Neuronal stem cell (in vitro differentiated cells): ENCODE results near the gene RASL11B.

Experiments
- DNase-seq: peaks from one replicate; pipeline ENCODE4 v3.0.0-alpha.2; 2013; ENCODE audit warnings: low spot score
- H2AFZ ChIP-seq: one replicate; pipeline ENCODE4 v1.6.1; 2013; ENCODE audit warnings: mild to moderate bottlenecking, low read length, inconsistent platforms
- H2AK5ac ChIP-seq: 2 replicates; pipeline ENCODE4 v1.6.1; 2013; ENCODE audit warnings: low read depth, mild to moderate bottlenecking, inconsistent platforms, low read length, moderate library complexity, mixed read lengths
- H2BK120ac ChIP-seq: 2 replicates; pipeline ENCODE4 v1.6.1; 2013; ENCODE audit warnings: low read depth, mild to moderate bottlenecking, inconsistent platforms, low read length, moderate library complexity, mixed read lengths
- H2BK12ac ChIP-seq: one replicate; pipeline ENCODE4 v1.6.1; 2013; ENCODE audit warnings: low read length, inconsistent platforms
- H2BK15ac ChIP-seq: 2 replicates; pipeline ENCODE4 v1.6.1; 2013; ENCODE audit warnings: mild to moderate bottlenecking, low read length, inconsistent platforms, mixed read lengths
- H2BK5ac ChIP-seq: one replicate; pipeline ENCODE4 v1.6.1; 2013; ENCODE audit warnings: inconsistent platforms, mild to moderate bottlenecking, low read length, moderate library complexity
- H3K14ac ChIP-seq: one replicate; pipeline ENCODE4 v1.6.1; 2013; ENCODE audit warnings: low read length, inconsistent platforms
- H3K18ac ChIP-seq: 2 replicates; pipeline ENCODE4 v1.6.1; 2013; ENCODE audit warnings: low read length, inconsistent platforms
- H3K23ac ChIP-seq: 2 replicates; pipeline ENCODE4 v1.6.1; 2013; ENCODE audit warnings: low read depth, mild to moderate bottlenecking, mixed read lengths, low read length, inconsistent platforms; ENCODE audit not compliant: poor library complexity
- H3K27ac ChIP-seq: replicated peaks from 3 replicates; pipeline ENCODE4 v1.5.1; 2013; ENCODE audit warnings: low read length, inconsistent platforms
- H3K27me3 ChIP-seq, 3 experiments: 2 replicates each; pipeline ENCODE4 v1.6.1; 2013; ENCODE audit warnings: low read length in 3 of 3, mild to moderate bottlenecking in 2 of 3, inconsistent platforms in 1 of 3, low read depth in 1 of 3, mixed read lengths in 1 of 3, moderate library complexity in 1 of 3; ENCODE audit not compliant: control insufficient read depth in 3 of 3, insufficient read depth in 3 of 3
- H3K36me3 ChIP-seq, 2 donors: replicated peaks in 1 of 2; 2 replicates each; pipeline ENCODE4 v1.6.1; 2013; ENCODE audit warnings: low read length in 2 of 2; ENCODE audit not compliant: control insufficient read depth in 2 of 2, insufficient read depth in 2 of 2
- H3K4ac ChIP-seq: 2 replicates; pipeline ENCODE4 v1.6.1; 2013; ENCODE audit warnings: inconsistent platforms, mild to moderate bottlenecking, low read length, moderate library complexity
- H3K4me1 ChIP-seq, 2 donors: 1 replicate in 1 of 2; 2 replicates in 1 of 2; pipeline ENCODE4 v1.6.1; 2013; ENCODE audit warnings: low read length in 2 of 2, low read depth in 1 of 2; ENCODE audit not compliant: control insufficient read depth in 2 of 2, insufficient read depth in 1 of 2
- H3K4me2 ChIP-seq: one replicate; pipeline ENCODE4 v1.6.1; 2013; ENCODE audit warnings: mild to moderate bottlenecking, low read length, inconsistent platforms; ENCODE audit not compliant: insufficient read depth, poor library complexity, severe bottlenecking
- H3K4me3 ChIP-seq, 2 donors: 2 replicates each; pipeline ENCODE4 v1.5.1; 2013; ENCODE audit warnings: low read length in 2 of 2, mild to moderate bottlenecking in 2 of 2, inconsistent platforms in 1 of 2, moderate library complexity in 1 of 2
- H3K79me1 ChIP-seq: one replicate; pipeline ENCODE4 v1.6.1; 2013; ENCODE audit warnings: low read depth, mild to moderate bottlenecking, inconsistent platforms, low read length, moderate library complexity
- H3K9ac ChIP-seq: one replicate; pipeline ENCODE4 v1.6.1; 2013; ENCODE audit warnings: mild to moderate bottlenecking, low read depth, low read length, inconsistent platforms; ENCODE audit not compliant: poor library complexity
- H3K9me3 ChIP-seq, 2 donors: replicated peaks in 1 of 2; 2 replicates each; pipeline versions ENCODE3 to v1.6.1; 2013; ENCODE audit warnings: low read length in 2 of 2, mild to moderate bottlenecking in 2 of 2, inconsistent platforms in 1 of 2, low read depth in 1 of 2, mixed read lengths in 1 of 2, moderate library complexity in 1 of 2; ENCODE audit not compliant: control insufficient read depth in 2 of 2, insufficient read depth in 1 of 2
- H4K8ac ChIP-seq: one replicate; pipeline ENCODE4 v1.6.1; 2013; ENCODE audit warnings: low read depth, mild to moderate bottlenecking, inconsistent platforms, low read length, moderate library complexity
- H4K91ac ChIP-seq: one replicate; pipeline ENCODE4 v1.6.1; 2013; ENCODE audit warnings: low read length, low read depth, mild to moderate bottlenecking, inconsistent platforms; ENCODE audit not compliant: poor library complexity
- WGBS, 2 donors: extraction: QIAGEN DNeasy Blood & Tissue Kit; methylation state at CpG; one replicate each; pipeline ENCODE4 v1.1.7; 2013; ENCODE audit warnings: missing lambda C conversion rate in 2 of 2, mixed read lengths in 1 of 2; ENCODE audit not compliant: insufficient read length in 2 of 2, insufficient replicate concordance in 1 of 2; ENCODE audit errors: extremely low coverage in 2 of 2; 5-methylcytosine and 5-hydroxymethylcytosine counted together

RASL11B gene

DNA sequence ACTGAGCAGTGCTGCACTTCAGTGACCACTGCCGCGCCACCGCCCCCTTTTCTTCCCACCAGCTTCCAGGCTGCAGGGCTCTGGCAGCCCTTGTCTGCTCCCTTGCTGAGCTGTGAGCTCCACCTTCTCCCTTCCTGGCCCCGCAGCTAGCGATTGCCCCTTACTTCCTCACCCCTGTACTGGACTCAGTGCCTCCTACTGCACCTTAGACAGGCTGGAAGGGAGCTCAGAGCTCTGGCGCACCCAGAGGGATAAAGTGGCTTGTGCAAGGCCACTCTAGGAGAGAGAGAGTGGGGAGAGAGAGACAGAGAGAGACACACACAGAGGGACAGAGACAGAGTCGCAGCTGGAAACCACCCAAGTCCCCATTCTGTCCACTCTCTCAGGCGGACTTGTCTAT lies 6.0 kb downstream of the RASL11B start:
- Histone ChIP-seq H3K4me3 (no peak overlapping the region), H3K27ac (no peak overlapping the region), H3K4me2 (no peak overlapping the region), H2BK120ac (no peak overlapping the region), H4K91ac (no peak overlapping the region), H3K23ac (no peak overlapping the region), H2AK5ac (no peak overlapping the region), H2BK12ac (no peak overlapping the region), H3K9me3 (peaks cover 0 to 4% of the 10 kb centered on the region in 2 donors), H3K4me1 (peaks cover 5 to 8% of the 10 kb centered on the region in 2 donors), H2BK5ac (no peak overlapping the region), H3K79me1 (no peaks in the 10 kb centered on the region), H2AFZ (no peak overlapping the region), H3K9ac (no peak overlapping the region), H3K36me3 (peaks cover 13 to 41% of the 10 kb centered on the region in 2 donors), H3K14ac (no peak overlapping the region), H2BK15ac (no peak overlapping the region), H3K4ac (no peak overlapping the region), H3K27me3 (no peaks in the 10 kb centered on the region), H4K8ac (no peak overlapping the region), H3K18ac (no peak overlapping the region)
- WGBS, 2 donors, result no CpG with 5 or more reads among the region's 8 CpGs
- no peak for DNase-seq

DNA sequence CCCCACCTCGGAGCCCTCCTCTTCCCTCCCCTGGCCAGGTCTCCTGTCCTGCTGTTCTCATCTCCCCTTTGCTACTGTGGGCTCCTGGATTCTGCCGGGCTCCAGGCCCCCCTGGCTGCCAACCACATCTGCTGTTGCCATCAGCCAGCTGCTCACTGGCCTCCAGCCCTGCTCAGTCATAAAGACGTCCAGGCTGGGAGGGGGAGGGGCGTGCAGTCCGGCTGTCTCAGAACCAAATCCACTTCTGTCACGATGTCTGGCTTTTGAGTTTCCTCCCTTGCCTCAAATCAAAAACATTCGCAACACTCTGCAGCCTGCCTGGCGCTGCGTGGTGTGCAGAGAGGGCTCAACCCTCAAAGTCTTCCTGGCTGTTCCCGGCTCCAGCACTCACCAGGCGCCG lies 7.1 kb downstream of the RASL11B start:
- no peak overlapping the region for H4K8ac ChIP-seq

DNA sequence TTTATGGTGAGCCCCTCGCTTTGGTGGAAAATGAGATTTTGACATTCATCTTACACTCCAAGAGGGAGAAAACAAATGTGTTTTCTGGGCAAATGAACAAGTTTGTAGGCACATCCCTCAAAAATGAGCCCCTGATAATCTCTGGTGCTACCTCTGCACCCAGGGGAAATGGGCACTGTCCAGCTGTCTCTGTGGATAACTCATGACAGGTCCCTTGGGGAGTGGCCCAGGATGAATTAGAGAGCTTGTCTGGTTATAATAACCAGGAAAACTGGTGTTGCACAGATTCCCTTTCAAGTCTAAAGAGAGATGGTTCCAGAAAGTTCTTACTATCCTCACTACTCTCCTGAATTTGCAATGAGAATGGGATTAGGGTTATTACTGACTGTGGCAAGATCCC lies 7.5 kb downstream of the RASL11B start:
- no peak overlapping the region for H4K91ac ChIP-seq
- H2BK5ac ChIP-seq, result no peak overlapping the region
- no CpG with 5 or more reads among the region's 1 CpG for WGBS, 2 donors
- peaks cover 9 to 13% of the 10 kb centered on the region in 2 donors for H3K4me1 ChIP-seq
- no peak overlapping the region for H2AK5ac ChIP-seq
- no peak overlapping the region for H3K4me3 ChIP-seq
- H4K8ac ChIP-seq, result no peak overlapping the region
- H3K9ac ChIP-seq, result no peak overlapping the region
- no peak overlapping the region for H3K4ac ChIP-seq
- H3K36me3 ChIP-seq, result peaks cover 13 to 29% of the 10 kb centered on the region in 2 donors
- no peak overlapping the region for H3K4me2 ChIP-seq
- no peak overlapping the region for H3K14ac ChIP-seq
- no peaks in the 10 kb centered on the region for H3K27me3 ChIP-seq
- no peak overlapping the region for H2BK12ac ChIP-seq
- no peak overlapping the region for H3K18ac ChIP-seq
- peaks cover 0 to 4% of the 10 kb centered on the region in 2 donors for H3K9me3 ChIP-seq
- no peak overlapping the region for H2BK120ac ChIP-seq
- H3K23ac ChIP-seq, result peak overlapping the region; percentile 29
- DNase-seq, result no peak
- H3K79me1 ChIP-seq, result no peaks in the 10 kb centered on the region
- H2BK15ac ChIP-seq, result no peak overlapping the region
- no peak overlapping the region for H2AFZ ChIP-seq
- no peak overlapping the region for H3K27ac ChIP-seq

More for the DNA sequence above, 7.1 kb downstream of the RASL11B start:
- Histone ChIP-seq H2AFZ (no peak overlapping the region), H3K4me2 (no peak overlapping the region), H3K4ac (no peak overlapping the region), H3K9ac (no peak overlapping the region), H3K27ac (no peak overlapping the region), H3K18ac (peak overlapping the region; percentile 69), H2AK5ac (no peak overlapping the region), H2BK15ac (peak overlapping the region; percentile 20), H3K14ac (no peak overlapping the region), H4K91ac (no peak overlapping the region), H3K9me3 (peaks cover 0 to 4% of the 10 kb centered on the region in 2 donors), H3K27me3 (no peaks in the 10 kb centered on the region), H3K4me1 (peaks cover 9 to 13% of the 10 kb centered on the region in 2 donors), H3K36me3 (peaks cover 13 to 34% of the 10 kb centered on the region in 2 donors), H3K79me1 (no peaks in the 10 kb centered on the region), H3K23ac (peak overlapping the region; percentile 29), H3K4me3 (no peak overlapping the region), H2BK12ac (no peak overlapping the region), H2BK5ac (no peak overlapping the region), H2BK120ac (no peak overlapping the region)
- WGBS, 2 donors, result no CpG with 5 or more reads among the region's 12 CpGs
- no peak for DNase-seq

DNA sequence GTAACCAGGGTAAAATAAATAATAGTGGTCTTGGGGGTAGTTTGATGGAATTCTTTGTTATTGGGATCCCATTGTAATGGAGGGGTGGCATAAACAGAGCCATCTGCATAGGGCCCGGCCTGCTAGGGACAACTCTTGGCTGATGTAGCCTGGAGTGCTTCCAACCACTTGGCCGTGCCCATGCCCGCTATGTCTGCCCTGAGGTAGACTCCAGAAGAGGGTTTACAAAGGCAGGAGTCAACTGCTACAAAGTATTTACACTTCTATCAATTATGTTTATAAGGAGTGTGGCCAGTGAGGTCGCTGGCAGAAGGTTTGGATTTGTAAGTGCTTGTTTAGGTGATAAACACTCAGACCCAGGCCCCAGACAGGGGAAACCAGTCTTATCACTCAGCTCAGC lies 8.1 kb downstream of the RASL11B start:
- Histone ChIP-seq H3K27me3 (no peaks in the 10 kb centered on the region), H2BK15ac (no peak overlapping the region), H3K4me3 (no peak overlapping the region), H4K91ac (no peak overlapping the region), H3K9ac (no peak overlapping the region), H2BK5ac (no peak overlapping the region), H3K23ac (no peak overlapping the region), H3K9me3 (peaks cover 0 to 4% of the 10 kb centered on the region in 2 donors), H3K36me3 (peaks cover 8 to 23% of the 10 kb centered on the region in 2 donors), H3K4me2 (no peak overlapping the region), H3K27ac (no peak overlapping the region), H4K8ac (no peak overlapping the region), H3K4me1 (peaks cover 9 to 13% of the 10 kb centered on the region in 2 donors), H2BK120ac (no peak overlapping the region), H2AFZ (no peak overlapping the region), H2AK5ac (no peak overlapping the region), H2BK12ac (no peak overlapping the region), H3K14ac (no peak overlapping the region), H3K4ac (no peak overlapping the region), H3K18ac (no peak overlapping the region), H3K79me1 (no peaks in the 10 kb centered on the region)
- WGBS, 2 donors, result no CpG with 5 or more reads among the region's 4 CpGs
- DNase-seq, result no peak
